ENCODE data around the gene ST6GALNAC3.

ST6GALNAC3 gene

DNA sequence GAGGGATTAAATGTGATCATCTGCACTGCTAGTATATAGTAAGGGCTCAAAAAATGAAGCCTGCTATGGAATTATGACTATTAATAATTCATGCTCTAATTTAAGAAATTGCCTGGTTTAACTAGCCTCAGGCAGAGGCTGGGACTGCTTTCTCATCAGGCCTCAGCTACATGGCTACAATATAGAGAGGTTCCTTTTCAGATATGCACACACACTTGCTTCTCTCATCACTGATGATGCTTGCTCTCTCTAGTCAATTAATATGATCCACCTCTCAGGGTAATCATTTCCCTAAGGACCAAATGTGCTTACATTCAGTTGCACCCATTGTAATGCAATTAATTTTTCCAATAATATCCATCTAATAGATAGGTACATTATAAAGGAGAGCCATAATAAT is 467.8 kb downstream of the ST6GALNAC3 start:
- no peak for DNase-seq

DNA sequence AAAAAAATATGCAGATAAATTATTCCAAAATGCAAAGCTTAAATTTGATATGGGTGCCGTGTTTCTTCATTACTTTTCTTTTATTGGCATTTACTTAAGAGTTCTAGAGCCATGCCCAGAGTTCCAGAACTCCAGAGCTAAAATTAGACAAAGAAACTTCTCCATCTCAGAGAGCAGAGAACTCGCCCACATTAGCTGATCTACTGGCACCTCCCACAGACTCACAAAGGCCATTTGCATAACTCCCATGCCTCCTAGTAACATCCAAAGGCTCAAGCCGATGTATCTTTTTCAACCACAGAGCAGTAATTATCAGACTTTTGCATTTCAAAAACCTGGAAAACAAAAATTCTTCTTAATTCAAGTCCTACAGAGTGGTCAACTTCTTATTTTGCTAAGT is 468.9 kb downstream of the ST6GALNAC3 start:
- no peak for DNase-seq

DNA sequence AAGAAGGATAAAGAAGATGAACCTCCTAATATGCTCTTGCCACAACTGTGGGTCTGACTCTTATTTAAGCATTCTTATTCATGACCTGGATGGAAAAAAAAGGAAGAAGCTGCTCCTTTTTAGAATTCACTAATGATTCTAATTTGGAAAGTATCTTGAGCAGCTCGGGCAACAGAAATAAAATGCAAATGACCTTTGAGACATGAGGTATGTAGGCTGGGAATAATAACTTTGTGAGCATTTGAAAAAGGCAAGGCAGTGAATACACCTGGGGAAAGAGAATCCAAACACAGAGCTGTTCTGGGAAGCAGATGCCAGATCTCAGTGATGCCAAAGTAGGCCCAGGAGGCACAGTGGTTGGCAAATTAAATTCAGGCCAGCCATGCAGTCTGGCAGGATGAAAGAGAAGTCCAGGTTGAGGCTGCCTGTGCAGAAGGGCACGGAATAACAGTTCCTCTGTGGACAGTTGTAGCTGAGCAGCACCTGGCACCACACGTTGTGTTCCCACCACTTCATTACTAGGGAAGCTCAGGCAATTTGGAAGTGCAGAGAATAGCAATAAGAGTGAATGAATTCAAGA is 471.9 kb downstream of the ST6GALNAC3 start:
- no peak for DNase-seq

- DNase-seq: no peak
These were observed 473.4 kb downstream of the ST6GALNAC3 start for GRCh38 chr1:76547916-76548315.

DNA sequence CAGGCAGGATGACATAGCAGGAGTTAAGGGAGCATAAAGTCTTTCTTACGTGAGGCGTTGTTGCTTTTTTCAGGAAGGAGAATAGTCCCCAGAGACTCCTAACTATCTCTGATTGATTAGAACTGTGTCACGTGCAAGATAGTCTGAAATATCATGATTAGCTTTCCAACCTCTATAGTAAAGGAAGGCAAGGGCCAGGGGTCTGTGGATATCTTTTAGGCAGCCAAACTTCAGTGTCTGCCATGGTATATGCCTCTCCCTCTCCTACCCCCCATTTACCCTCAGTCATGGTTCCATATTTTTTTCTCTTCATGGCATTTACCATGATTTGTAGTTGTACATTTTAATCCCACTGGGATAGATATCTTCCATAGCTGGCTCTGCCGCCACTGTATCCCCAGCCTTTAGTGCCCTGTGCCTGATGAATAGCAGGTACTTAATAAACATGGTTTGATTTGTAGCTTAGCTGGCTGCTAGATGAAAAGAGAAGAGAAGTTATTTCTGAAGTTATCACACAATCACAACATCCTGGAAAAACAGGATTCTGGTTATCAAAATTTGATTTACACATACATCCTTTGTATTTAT is 474.1 kb downstream of the ST6GALNAC3 start:
- no peak for DNase-seq

- no peak for DNase-seq
These were observed 479.7 kb downstream of the ST6GALNAC3 start for GRCh38 chr1:76554283-76554682.

GRCh38 chr1:76562292-76562691 is 487.7 kb downstream of the ST6GALNAC3 start:
- DNase-seq: no peak

DNA sequence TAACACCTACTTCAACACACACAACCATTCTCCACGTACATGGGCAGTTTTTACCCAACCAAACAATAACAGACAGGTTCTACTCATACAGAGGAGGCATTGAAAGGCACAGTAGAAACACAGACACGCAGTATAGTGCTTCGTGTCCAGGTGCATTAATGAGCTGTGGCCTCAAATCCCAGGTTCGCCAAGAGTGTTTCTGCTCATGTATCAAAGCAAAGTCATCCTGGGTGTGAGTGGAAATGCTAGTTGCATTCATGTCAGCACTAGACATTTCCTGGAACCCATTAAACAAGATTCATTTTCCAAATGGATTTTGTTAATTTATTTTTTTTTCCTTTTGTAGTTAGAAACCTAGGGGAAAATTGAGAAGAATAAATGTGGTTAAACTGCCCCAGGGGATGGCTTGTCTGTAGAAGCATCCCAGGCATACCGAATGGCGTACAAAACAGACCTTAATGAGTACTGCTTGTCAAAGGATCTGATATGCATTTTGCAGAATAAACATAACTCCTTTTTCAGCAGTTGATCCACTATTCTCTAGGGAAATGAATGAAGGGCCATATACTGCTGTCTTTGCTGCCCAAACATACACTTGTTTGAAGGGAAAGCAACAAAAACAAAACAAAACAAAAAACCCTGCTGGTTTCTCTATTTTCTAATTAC is 494.2 kb downstream of the ST6GALNAC3 start:
- DNase-seq: no peak

DNA sequence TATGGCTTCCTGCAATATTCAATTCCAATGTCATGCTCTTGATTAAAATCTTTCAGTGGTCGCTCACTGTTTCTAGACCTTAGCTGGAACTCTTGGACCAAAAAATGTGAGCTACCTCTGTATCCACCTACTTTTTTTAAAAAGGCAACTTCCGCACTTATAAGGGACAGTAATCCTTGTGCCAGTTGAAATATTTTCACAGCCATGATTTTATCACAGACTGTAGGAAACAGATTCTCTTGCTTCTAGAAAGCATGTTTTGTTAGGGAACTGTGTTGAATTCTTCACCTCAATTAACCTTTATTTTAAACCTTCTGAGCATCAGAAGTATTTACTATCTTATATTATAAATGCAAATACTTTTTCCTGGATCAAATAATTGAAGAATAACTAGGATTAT is 496.7 kb downstream of the ST6GALNAC3 start:
- DNase-seq: no peak

DNA sequence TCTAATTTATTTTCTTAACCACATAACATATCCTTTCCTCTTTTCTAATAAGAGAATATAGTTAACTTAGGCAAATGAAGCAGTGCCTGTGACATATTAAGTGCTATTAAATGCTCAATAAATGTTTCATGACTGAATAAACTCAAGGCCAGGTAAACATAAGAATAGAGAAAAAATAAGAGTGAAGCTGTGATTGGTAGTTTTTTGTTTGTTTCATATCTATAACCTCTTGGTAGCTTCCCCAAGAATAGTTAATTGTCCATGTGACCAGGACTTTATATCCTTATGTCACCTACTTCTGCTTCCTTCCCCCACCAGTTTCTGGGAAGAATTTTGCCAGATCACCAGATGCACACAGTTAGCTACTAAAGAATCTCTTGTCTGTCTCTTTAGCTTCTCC is 497.7 kb downstream of the ST6GALNAC3 start:
- DNase-seq: no peak

GRCh38 chr1:76576876-76577524 is 502.5 kb downstream of the ST6GALNAC3 start:
- no peak for DNase-seq

- DNase-seq: no peak
These were observed 503.1 kb downstream of the ST6GALNAC3 start for GRCh38 chr1:76577525-76578185.

DNA sequence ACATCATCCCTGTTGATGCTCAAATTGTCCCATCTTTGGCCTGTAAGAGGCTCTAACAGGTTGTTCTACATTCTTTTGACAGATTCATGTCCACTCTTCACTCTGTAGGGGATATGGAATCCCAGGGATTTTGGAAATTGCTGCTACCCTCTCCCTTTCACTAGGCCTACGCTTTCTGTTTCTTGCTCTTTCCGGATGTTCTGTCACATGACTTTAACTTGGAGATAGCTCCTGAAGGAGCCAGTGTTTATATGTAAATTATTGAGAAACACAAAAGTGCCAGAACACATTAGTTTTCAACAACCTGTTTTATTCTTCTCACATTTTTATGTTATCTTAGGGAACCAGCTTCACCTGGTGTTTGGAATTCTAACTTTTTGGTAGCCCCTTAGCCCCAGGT is 505.7 kb downstream of the ST6GALNAC3 start:
- no peak for DNase-seq

- DNase-seq: no peak
These were observed 507.2 kb downstream of the ST6GALNAC3 start for GRCh38 chr1:76581712-76582111.

GRCh38 chr1:76583235-76583868 is 508.8 kb downstream of the ST6GALNAC3 start:
- DNase-seq: no peak

DNA sequence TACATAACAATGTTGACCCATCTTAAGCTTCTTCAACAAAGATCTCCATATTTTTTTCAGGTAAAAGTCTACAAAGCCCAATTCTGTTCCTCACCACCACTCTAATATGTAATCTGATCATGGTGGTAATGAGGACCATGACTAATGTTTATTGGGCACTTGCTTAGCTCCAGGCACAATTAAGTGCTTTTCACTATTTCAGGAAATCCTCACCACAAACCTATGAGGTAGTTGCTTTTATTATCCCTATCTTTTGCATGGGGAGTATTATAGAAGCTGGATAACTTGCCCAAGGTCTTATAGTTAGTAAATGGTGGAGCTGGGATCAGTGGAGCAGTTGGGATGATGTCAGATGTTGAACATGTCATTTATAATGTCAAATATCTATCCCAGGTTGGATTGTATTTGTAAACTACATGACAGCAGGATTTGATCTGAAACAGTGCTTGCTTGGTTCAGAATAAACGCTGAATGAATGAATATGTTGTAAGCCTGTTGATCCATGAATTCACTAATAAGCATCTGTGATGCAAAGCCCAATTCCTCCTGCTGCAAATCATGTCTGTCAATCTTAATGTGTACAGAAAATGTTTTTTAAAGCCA is 509.4 kb downstream of the ST6GALNAC3 start:
- DNase-seq: no peak

- DNase-seq: no peak
These were observed 511.6 kb downstream of the ST6GALNAC3 start for GRCh38 chr1:76585980-76586674.

GRCh38 chr1:76587212-76587611 is 512.7 kb downstream of the ST6GALNAC3 start:
- no peak for DNase-seq

- no peak for DNase-seq
These were observed 516.9 kb downstream of the ST6GALNAC3 start for GRCh38 chr1:76591461-76591860.

GRCh38 chr1:76591963-76592362 is 517.4 kb downstream of the ST6GALNAC3 start:
- DNase-seq: no peak

GRCh38 chr1:76593141-76593540 is 518.6 kb downstream of the ST6GALNAC3 start:
- no peak for DNase-seq

DNA sequence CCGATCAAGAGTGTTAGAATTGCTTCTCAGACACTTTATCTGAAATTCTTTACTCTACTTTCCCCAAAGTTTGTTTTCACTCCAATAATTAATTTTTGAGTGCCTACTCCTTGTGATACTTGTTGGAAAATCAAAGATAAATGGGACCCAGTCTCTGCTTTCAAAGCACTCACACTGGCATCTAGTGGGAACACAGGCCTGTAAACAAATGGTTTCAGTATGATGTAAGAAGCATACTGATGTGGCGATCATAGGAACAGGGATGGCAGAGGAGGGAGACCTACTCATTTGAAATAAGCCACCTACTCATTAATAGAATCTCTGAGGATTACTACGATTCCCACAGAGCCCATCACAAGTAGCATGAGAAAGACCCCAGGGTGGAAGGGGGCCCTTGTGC is 519.1 kb downstream of the ST6GALNAC3 start:
- DNase-seq: no peak

Measured in effector CD8-positive, alpha-beta T cell (primary cell).